ENCODE measurements around the gene ACKR3. TPM values are rescaled to one million over a fixed set of nuclear protein-coding genes. Genes with fewer than 3 reads are reported as not detected.

The ACKR3 gene
- polyA plus RNA-seq, 1 donor from 2014 or later: 1.7 TPM

DNA sequence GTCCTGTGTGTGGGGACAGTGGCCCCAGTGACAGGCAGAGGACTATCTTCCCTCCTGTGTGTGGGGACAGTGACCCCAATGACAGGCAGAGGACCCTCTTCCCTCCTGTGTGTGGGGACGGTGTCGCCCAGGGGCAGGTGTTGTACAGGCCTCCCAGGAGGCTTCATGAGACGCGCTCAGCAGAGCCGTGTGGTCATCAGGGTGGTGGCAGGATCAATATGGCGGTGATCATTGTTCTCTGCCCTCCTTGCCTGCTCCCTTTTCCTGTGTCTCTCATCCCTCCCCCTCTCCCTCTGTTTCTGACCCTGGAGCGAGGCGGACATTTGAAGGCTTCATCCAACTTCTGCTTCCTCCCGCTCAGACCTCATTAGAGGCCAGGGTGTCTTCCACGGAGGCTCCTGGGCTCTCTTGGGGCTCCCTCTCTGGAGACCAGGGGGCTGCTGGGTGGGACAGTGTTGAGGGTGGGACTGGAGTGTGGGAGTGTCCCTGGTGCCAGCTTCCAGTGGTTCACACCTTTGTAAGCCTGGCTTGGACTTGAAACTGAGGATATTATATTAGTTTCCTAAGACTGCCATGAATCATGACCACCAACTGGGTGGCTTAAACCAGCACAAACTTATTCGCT lies 59.5 kb downstream of the ACKR3 start:
- Histone ChIP-seq H2AFZ (ENCODE audit: low read depth, low read length) (no peak overlapping the region), H3K27me3 (ENCODE audit: insufficient read depth, low read depth, low read length) (no peaks in the 10 kb centered on the region), H3K9me3 (ENCODE audit: low read length) (no peaks in the 10 kb centered on the region), H3K4me2 (ENCODE audit: low read length) (no peak overlapping the region), H3K27ac (ENCODE audit: low read length) (no peak overlapping the region), H3K36me3 (ENCODE audit: insufficient read depth, low read length) (no peaks in the 10 kb centered on the region), H3K9ac (ENCODE audit: low read length) (no peak overlapping the region), H3F3A (ENCODE audit: insufficient read depth, low read length, poor library complexity, severe bottlenecking) (no peaks in the 10 kb centered on the region), H3K9me2 (ENCODE audit: insufficient read depth, low read length) (no peaks in the 10 kb centered on the region), H3K4me3 (ENCODE audit: low read length) (no peak overlapping the region), H4K20me1 (ENCODE audit: insufficient read depth) (no peaks in the 10 kb centered on the region), H3K79me2 (replicated peaks; ENCODE audit: insufficient read depth, low read length) (no peaks in the 10 kb centered on the region)
- no peak for TF ChIP-seq RAD21 (conservative IDR thresholded peaks at IDR 0.05)
- TF ChIP-seq CTCF (IDR thresholded peaks at IDR 0.05; ENCODE audit: poor library complexity, severe bottlenecking): no peak
- TF ChIP-seq SMC3 (conservative IDR thresholded peaks at IDR 0.05; ENCODE audit: poor library complexity): no peak
- no peak for TF ChIP-seq MXI1 (conservative IDR thresholded peaks at IDR 0.05; ENCODE audit: poor library complexity, severe bottlenecking)
- TF ChIP-seq POLR2AphosphoS5 (IDR thresholded peaks at IDR 0.05): no peak
- TF ChIP-seq EP300 (conservative IDR thresholded peaks at IDR 0.05; ENCODE audit: poor library complexity, severe bottlenecking): no peak
- no peak for TF ChIP-seq EZH2 (IDR thresholded peaks at IDR 0.05; ENCODE audit: borderline replicate concordance, insufficient read depth, low read length, poor library complexity, severe bottlenecking)
- TF ChIP-seq TAF1 (IDR thresholded peaks at IDR 0.05; ENCODE audit: low read depth): no peak

DNA sequence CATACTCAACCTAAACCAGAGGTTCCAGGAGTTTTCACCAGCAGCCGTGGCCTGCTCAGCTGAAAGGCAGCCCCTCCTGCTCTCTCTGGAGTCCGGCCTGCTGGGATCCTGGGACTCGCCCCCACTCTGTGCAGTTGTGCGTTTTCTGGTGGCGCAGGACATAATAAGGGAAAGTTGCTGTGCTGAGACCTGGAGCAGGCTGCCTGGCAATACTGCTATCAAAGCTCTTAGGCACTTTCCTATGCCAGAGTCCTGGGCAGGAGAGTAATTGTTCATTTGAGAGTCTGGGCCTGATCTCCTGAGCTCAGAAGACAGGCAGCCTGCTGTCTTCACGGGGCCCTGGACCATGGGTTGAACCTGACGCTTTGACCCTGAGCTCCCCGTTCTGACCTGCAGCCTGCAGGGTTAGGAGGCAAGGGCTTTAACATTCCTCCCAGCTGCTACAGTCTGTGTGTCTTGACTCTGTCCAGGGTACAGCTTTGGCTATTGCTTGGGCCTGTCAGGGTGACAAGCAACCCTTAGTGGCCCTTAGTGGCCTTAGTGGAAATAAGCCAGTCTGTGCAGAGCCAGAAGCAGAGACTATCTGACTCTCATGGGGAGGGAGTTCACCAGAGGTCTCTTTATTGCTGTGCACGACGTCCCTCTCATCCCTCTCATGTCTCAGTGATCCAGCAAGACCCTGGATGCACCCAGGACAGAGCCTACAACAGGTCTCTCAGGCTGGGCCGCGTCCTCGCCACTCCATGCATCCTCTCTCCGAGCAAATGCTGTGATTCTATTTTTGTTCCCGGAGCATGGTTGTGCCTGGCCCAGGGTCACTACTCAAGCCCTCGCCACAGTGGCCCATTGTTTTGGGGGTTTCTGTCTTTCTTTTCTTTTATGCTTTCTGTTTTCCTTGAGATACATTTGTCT lies 60.6 kb downstream of the ACKR3 start:
- Histone ChIP-seq H3F3A (ENCODE audit: insufficient read depth, low read length, poor library complexity, severe bottlenecking) (no peaks in the 10 kb centered on the region), H3K27ac (ENCODE audit: low read length) (no peak overlapping the region), H3K79me2 (replicated peaks; ENCODE audit: insufficient read depth, low read length) (no peaks in the 10 kb centered on the region), H3K9me2 (ENCODE audit: insufficient read depth, low read length) (no peaks in the 10 kb centered on the region), H2AFZ (ENCODE audit: low read depth, low read length) (no peak overlapping the region), H3K4me3 (ENCODE audit: low read length) (no peak overlapping the region), H4K20me1 (ENCODE audit: insufficient read depth) (no peaks in the 10 kb centered on the region), H3K9me3 (ENCODE audit: low read length) (no peaks in the 10 kb centered on the region), H3K4me2 (ENCODE audit: low read length) (no peak overlapping the region), H3K36me3 (ENCODE audit: insufficient read depth, low read length) (no peaks in the 10 kb centered on the region), H3K9ac (ENCODE audit: low read length) (no peak overlapping the region), H3K27me3 (ENCODE audit: insufficient read depth, low read depth, low read length) (no peaks in the 10 kb centered on the region)
- no peak for TF ChIP-seq MXI1 (conservative IDR thresholded peaks at IDR 0.05; ENCODE audit: poor library complexity, severe bottlenecking)
- no peak for TF ChIP-seq POLR2AphosphoS5 (IDR thresholded peaks at IDR 0.05)
- TF ChIP-seq SMC3 (conservative IDR thresholded peaks at IDR 0.05; ENCODE audit: poor library complexity): no peak
- no peak for TF ChIP-seq RAD21 (conservative IDR thresholded peaks at IDR 0.05)
- TF ChIP-seq CTCF (IDR thresholded peaks at IDR 0.05; ENCODE audit: poor library complexity, severe bottlenecking): no peak
- TF ChIP-seq REST (IDR thresholded peaks at IDR 0.05; ENCODE audit: borderline replicate concordance): no peak
- no peak for TF ChIP-seq EP300 (conservative IDR thresholded peaks at IDR 0.05; ENCODE audit: poor library complexity, severe bottlenecking)
- no peak for TF ChIP-seq TAF1 (IDR thresholded peaks at IDR 0.05; ENCODE audit: low read depth)
- TF ChIP-seq EZH2 (IDR thresholded peaks at IDR 0.05; ENCODE audit: borderline replicate concordance, insufficient read depth, low read length, poor library complexity, severe bottlenecking): no peak
